H1 (cell line): Measurements from ENCODE around the gene RGS5. TPM values are rescaled to one million over a fixed set of nuclear protein-coding genes. Genes with fewer than 3 reads are reported as not detected.

Experiments used
- TAF7 ChIP-seq: optimal IDR thresholded peaks from 2 replicates; pipeline ENCODE3; 2011; ENCODE audit warnings: low read depth, mild to moderate bottlenecking, inconsistent platforms, low read length, moderate library complexity, borderline replicate concordance
- polyA plus RNA-seq, 7 experiments: library from polyadenylated mRNA; depleted of rRNA in 3 of 7; stranded (reverse) in 5 of 7; unstranded in 2 of 7; fragments of >200 nt in 5 of 7; fragments of 200-250 nt in 2 of 7; gene quantifications; 1 replicate in 5 of 7; 2 replicates in 1 of 7; 4 replicates in 1 of 7; pipeline versions ENCODE4 v1.2.1 to v1.2.3, GENCODE V29; 2011 to 2013; ENCODE audit warnings: missing spikeins in 2 of 7, mixed read lengths in 2 of 7
- total RNA-seq: library from RNA; stranded (reverse); fragmentation: NEBNext Ultra II Directional; extraction: Animal tissue kit (Norgen Biotek cat#: 25700); gene quantifications from 2 replicates; pipeline ENCODE4 v1.2.1, GENCODE V29; 2021

Gene RGS5
- total and polyA plus RNA-seq, 2 of the 8 experiments (the other 6 are each of a cell fraction or from before 2014, with no cell fraction given) = 75.5 to 103 TPM

DNA sequence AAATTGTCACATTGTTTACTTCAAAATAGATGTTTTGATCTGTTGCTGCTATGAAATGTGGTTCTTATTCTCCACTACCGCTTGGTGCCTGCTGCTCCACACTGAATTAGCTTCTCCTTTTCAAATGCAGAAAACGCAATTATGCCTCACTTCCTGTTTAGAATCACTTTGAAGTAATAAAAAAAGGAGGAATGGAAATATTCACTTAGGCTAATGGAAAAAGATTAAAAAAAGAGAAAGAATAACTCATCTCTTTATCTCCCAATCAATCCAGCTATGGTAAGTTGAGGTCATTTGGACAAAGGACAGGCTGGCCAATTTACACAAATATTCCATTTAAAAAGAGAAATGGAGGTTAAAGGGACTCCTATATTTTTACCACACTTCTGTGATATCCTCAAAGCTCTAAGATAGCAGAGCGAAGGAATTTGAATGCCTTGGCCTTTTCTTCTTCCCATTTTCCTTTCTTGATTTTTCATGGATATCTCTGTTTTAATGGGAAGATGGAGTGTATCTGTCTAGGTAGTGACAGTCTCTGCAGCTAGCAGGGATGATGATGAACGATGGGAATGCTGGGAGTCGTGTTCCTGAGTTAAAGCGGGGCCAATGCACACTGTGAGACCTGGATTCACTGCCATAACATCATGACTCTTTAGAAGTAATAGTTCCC, 35.7 kb downstream of the RGS5 start (continued):
- no peak for TF ChIP-seq TAF7
